Skeletal muscle satellite cell (primary cell): ENCODE data around the gene FST.

Source experiments
- H3K27me3 ChIP-seq: 2 replicates; pipeline ENCODE4 v1.7.0; 2013; ENCODE audit warnings: low read length; ENCODE audit not compliant: control insufficient read depth, insufficient read depth
- H3K36me3 ChIP-seq: 2 replicates; pipeline ENCODE4 v1.7.0; 2013; ENCODE audit warnings: mild to moderate bottlenecking, control low read depth, low read length; ENCODE audit not compliant: insufficient read depth
- H3K4me1 ChIP-seq: 2 replicates; pipeline ENCODE4 v1.7.0; 2013; ENCODE audit warnings: low read length; ENCODE audit not compliant: control insufficient read depth, insufficient read depth
- H3K4me2 ChIP-seq: 2 replicates; pipeline ENCODE4 v1.7.0; 2013; ENCODE audit warnings: mild to moderate bottlenecking, low read length
- H3K4me3 ChIP-seq: 2 replicates; pipeline ENCODE4 v1.7.0; 2013; ENCODE audit warnings: low read length
- H3K9ac ChIP-seq: 2 replicates; pipeline ENCODE4 v1.7.0; 2013; ENCODE audit warnings: mild to moderate bottlenecking, low read depth, low read length, moderate library complexity
- H3K9me3 ChIP-seq: replicated peaks from 2 replicates; pipeline ENCODE4 v1.7.0; 2013; ENCODE audit warnings: mild to moderate bottlenecking, control low read depth, low read length

Gene FST

GRCh38 chr5:53453898-53454718 lies 26.3 kb upstream of the FST start:
- H3K4me1 ChIP-seq = no peaks in the 10 kb centered on the region
- no peak overlapping the region for H3K4me3 ChIP-seq
- H3K9ac ChIP-seq = no peak overlapping the region
- no peak overlapping the region for H3K4me2 ChIP-seq
- H3K9me3 ChIP-seq = no peaks in the 10 kb centered on the region
- H3K27me3 ChIP-seq = no peaks in the 10 kb centered on the region
- no peaks in the 10 kb centered on the region for H3K36me3 ChIP-seq

DNA sequence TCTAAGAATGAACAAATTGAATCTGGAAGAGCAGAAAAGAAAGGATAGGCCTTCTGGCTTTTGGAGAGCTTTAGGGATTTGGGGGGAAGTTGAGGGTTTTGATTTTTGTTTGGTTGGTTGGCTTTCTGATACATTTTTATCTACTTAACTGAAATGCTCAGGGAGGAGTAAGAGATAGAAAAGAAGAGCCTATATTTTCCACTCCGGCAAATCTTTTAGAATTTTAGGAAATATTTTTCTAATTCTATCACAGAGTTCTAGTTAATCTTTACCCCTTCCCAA lies 25.8 kb upstream of the FST start:
- Histone ChIP-seq H3K4me3 (no peak overlapping the region), H3K9ac (no peak overlapping the region), H3K27me3 (no peaks in the 10 kb centered on the region), H3K4me1 (no peaks in the 10 kb centered on the region), H3K36me3 (no peaks in the 10 kb centered on the region), H3K4me2 (no peak overlapping the region), H3K9me3 (no peaks in the 10 kb centered on the region)

DNA sequence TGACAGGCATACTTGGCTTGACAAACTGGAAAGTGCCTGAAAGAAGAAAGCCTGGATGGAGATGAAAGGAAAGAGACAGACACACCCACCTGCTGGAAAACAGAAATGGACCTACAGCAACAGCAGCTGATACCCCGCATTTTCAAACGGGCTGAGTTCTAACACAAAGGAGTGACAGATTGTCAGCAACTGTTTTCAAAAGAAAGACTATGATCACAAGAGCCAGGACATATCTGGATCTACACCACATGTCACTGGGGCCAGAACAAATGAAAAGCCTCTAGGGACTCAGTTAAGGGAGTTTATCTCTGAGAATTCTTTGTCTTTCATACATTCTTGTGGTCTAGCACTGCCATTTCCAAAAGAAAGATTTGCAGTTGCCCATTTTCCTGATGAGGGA lies 24.1 kb upstream of the FST start:
- Histone ChIP-seq H3K9me3 (no peaks in the 10 kb centered on the region), H3K9ac (no peak overlapping the region), H3K36me3 (no peaks in the 10 kb centered on the region), H3K4me2 (no peak overlapping the region), H3K27me3 (no peaks in the 10 kb centered on the region), H3K4me3 (no peak overlapping the region), H3K4me1 (no peaks in the 10 kb centered on the region)

GRCh38 chr5:53463909-53464621 lies 16.4 kb upstream of the FST start:
- Histone ChIP-seq H3K4me2 (no peak overlapping the region), H3K9ac (no peak overlapping the region), H3K4me1 (no peaks in the 10 kb centered on the region), H3K27me3 (no peaks in the 10 kb centered on the region), H3K36me3 (no peaks in the 10 kb centered on the region), H3K4me3 (no peak overlapping the region), H3K9me3 (no peaks in the 10 kb centered on the region)

GRCh38 chr5:53464722-53465121 lies 15.7 kb upstream of the FST start:
- Histone ChIP-seq H3K27me3 (no peaks in the 10 kb centered on the region), H3K4me1 (no peaks in the 10 kb centered on the region), H3K9ac (no peak overlapping the region), H3K9me3 (no peaks in the 10 kb centered on the region), H3K4me2 (no peak overlapping the region), H3K4me3 (no peak overlapping the region), H3K36me3 (no peaks in the 10 kb centered on the region)

- Histone ChIP-seq H3K36me3 (no peaks in the 10 kb centered on the region), H3K9ac (no peak overlapping the region), H3K4me2 (no peak overlapping the region), H3K27me3 (no peaks in the 10 kb centered on the region), H3K9me3 (no peaks in the 10 kb centered on the region), H3K4me1 (peaks cover 6% of the 10 kb centered on the region), H3K4me3 (no peak overlapping the region)
These were observed 10.3 kb upstream of the FST start for GRCh38 chr5:53469946-53470687.

- H3K36me3 ChIP-seq = no peaks in the 10 kb centered on the region
- no peak overlapping the region for H3K4me2 ChIP-seq
- no peaks in the 10 kb centered on the region for H3K9me3 ChIP-seq
- H3K4me3 ChIP-seq = no peak overlapping the region
- H3K4me1 ChIP-seq = peaks cover 6% of the 10 kb centered on the region
- H3K27me3 ChIP-seq = no peaks in the 10 kb centered on the region
- H3K9ac ChIP-seq = no peak overlapping the region
These were observed 8.2 kb upstream of the FST start for GRCh38 chr5:53472279-53472678.

DNA sequence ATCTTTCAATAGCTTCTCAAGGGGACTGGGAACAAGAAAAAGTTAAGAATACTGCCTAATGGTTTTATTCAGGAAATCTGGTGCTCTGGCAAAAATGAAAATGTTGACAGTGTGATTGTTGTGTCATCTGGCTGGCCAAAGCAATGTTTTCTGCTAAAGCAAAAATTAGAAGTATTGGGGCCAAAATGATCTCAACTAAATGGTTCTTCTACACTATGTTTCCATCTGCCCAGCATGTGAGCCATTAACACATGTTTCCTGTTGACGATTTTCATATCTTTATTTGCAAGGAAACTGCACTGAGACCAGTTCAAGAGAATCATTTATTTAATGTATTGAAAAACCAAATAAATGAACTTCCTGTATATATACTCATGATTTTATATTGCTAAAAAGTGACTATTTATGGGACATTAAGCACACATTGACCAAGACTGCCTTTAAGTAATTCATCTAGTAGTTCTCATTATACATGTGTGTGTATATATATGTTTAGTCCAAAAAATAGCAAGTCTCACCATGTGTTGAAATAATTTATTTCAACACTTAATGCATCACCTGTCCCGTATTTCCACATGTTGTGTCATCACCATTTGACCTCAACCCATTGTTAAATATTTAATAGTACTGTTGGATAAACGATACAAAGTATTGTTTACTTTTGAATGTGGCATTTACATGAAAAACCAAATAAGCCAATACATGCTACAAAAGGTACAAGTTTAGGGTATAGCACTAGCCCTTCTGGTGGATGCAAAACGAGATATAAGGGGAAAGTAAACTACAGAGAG lies 7.5 kb upstream of the FST start:
- no peak overlapping the region for H3K4me2 ChIP-seq
- H3K36me3 ChIP-seq = no peaks in the 10 kb centered on the region
- no peak overlapping the region for H3K4me3 ChIP-seq
- no peak overlapping the region for H3K9ac ChIP-seq
- H3K4me1 ChIP-seq = peaks cover 6% of the 10 kb centered on the region
- no peaks in the 10 kb centered on the region for H3K9me3 ChIP-seq
- H3K27me3 ChIP-seq = no peaks in the 10 kb centered on the region

GRCh38 chr5:53473633-53474032 lies 6.8 kb upstream of the FST start:
- Histone ChIP-seq H3K4me1 (peaks cover 6% of the 10 kb centered on the region), H3K27me3 (no peaks in the 10 kb centered on the region), H3K4me2 (no peak overlapping the region), H3K4me3 (no peak overlapping the region), H3K9me3 (no peaks in the 10 kb centered on the region), H3K9ac (no peak overlapping the region), H3K36me3 (no peaks in the 10 kb centered on the region)

DNA sequence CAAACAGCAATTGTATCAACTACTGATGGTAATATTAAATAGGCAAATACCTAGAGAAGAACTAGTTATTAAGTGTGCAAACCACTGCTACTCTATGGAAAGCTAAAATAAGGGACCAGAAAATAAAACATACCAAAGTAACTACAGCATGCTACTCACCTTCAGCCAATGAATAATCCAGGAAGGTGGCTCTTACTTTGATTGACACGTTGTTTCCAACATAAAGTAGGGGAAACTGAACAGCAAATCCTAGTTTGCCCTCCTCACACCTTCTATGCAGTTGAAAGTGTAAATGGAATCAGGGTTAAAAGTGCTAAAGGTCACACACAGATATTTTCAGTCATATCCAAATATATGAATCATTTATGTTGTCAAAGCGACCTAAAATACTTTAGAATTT lies 5.1 kb upstream of the FST start:
- no peaks in the 10 kb centered on the region for H3K9me3 ChIP-seq
- H3K36me3 ChIP-seq = no peaks in the 10 kb centered on the region
- H3K9ac ChIP-seq = no peak overlapping the region
- H3K4me3 ChIP-seq = no peak overlapping the region
- no peaks in the 10 kb centered on the region for H3K27me3 ChIP-seq
- H3K4me2 ChIP-seq = no peak overlapping the region
- H3K4me1 ChIP-seq = peaks cover under 1% of the 10 kb centered on the region

GRCh38 chr5:53476019-53476418 lies 4.4 kb upstream of the FST start:
- Histone ChIP-seq H3K9me3 (no peaks in the 10 kb centered on the region), H3K27me3 (no peaks in the 10 kb centered on the region), H3K9ac (no peak overlapping the region), H3K4me1 (peaks cover 3% of the 10 kb centered on the region), H3K36me3 (no peaks in the 10 kb centered on the region), H3K4me2 (no peak overlapping the region), H3K4me3 (no peak overlapping the region)
